IMR-90 (cell line): ENCODE measurements around the gene FOXK2.
"Not testable (repeated sequence)": the region's sequence is repeated elsewhere in the genome, so short reads cannot be mapped to it uniquely, and the experiment has no call there.

ENCODE experiments used
- BHLHE40 ChIP-seq: fragments of 150-350 bp; IDR thresholded peaks from 2 replicates; pipeline ENCODE4 v1.6.1; 2016; ENCODE audit warnings: mild to moderate bottlenecking, low read depth, low read length
- CEBPB ChIP-seq: IDR thresholded peaks from 2 replicates; pipeline ENCODE4 v1.6.1; 2012; ENCODE audit warnings: low read depth, low read length, improper control_type of control experiment
- ELK1 ChIP-seq: fragments of 150-350 bp; IDR thresholded peaks from 2 replicates; pipeline ENCODE4 v1.6.1; 2016; ENCODE audit warnings: low read depth, mild to moderate bottlenecking, low read length, moderate library complexity, borderline replicate concordance
- FOS ChIP-seq: fragments of 150-350 bp; IDR thresholded peaks from 2 replicates; pipeline ENCODE4 v1.6.1; 2016; ENCODE audit warnings: low read depth, low read length
- MAFK ChIP-seq: IDR thresholded peaks from 2 replicates; pipeline ENCODE4 v1.6.1; 2012; ENCODE audit warnings: low read depth, low read length, improper control_type of control experiment
- MAZ ChIP-seq: IDR thresholded peaks from 2 replicates; pipeline ENCODE4 v1.6.1; 2012; ENCODE audit warnings: low read depth, mild to moderate bottlenecking, low read length, improper control_type of control experiment, moderate library complexity, borderline replicate concordance
- MXI1 ChIP-seq: IDR thresholded peaks from 2 replicates; pipeline ENCODE4 v1.6.1; 2012; ENCODE audit warnings: low read depth, mild to moderate bottlenecking, low read length, moderate library complexity, borderline replicate concordance
- POLR2A ChIP-seq: IDR thresholded peaks from 2 replicates; pipeline ENCODE4 v1.6.1; 2012; ENCODE audit warnings: mild to moderate bottlenecking, low read depth, low read length
- RAD21 ChIP-seq: IDR thresholded peaks from 2 replicates; pipeline ENCODE4 v1.6.1; 2012; ENCODE audit warnings: low read length, improper control_type of control experiment
- RCOR1 ChIP-seq: IDR thresholded peaks from 2 replicates; pipeline ENCODE4 v1.6.1; 2012; ENCODE audit warnings: mild to moderate bottlenecking, low read length, improper control_type of control experiment; ENCODE audit not compliant: insufficient replicate concordance
- RFX5 ChIP-seq: IDR thresholded peaks from 2 replicates; pipeline ENCODE4 v1.8.0; 2012; ENCODE audit warnings: low read depth, mild to moderate bottlenecking, low read length, moderate library complexity
- SMC3 ChIP-seq: fragments of 150-350 bp; IDR thresholded peaks from 2 replicates; pipeline ENCODE4 v1.6.1; 2016; ENCODE audit warnings: low read depth, mild to moderate bottlenecking, antibody characterized with exemption, low read length, moderate library complexity
- TF ChIP-seq, protein P1 (sequence below): conservative IDR thresholded peaks from 2 replicates; pipeline ENCODE4 v1.5.1; 2012; ENCODE audit warnings: mild to moderate bottlenecking, low read depth, low read length, improper control_type of control experiment
- TF ChIP-seq, protein P2 (sequence below): fragments of 150-350 bp; IDR thresholded peaks from 2 replicates; pipeline ENCODE4 v1.6.1; 2017; ENCODE audit warnings: mild to moderate bottlenecking, antibody characterized with exemption, low read length, low read depth

DNA sequence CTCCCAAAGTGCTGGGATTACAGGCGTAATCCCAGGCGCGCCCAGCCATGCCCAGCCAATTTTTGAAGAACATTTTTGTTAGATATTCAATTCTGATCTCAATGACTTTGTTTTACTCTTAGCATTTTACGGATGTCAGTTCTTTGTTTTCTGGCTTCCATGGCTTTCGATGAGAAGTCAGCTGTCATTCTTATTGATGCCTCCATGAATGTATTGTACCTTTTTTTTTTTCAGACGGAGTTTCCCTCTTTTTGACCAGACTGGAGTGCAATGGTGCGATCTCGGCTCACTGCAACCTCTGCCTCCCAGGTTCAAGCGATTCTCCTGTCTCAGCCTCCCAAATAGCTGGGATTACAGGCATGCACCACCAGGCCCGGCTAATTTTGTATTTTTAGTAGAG, 5.7 kb upstream of the FOXK2 start:
- TF ChIP-seq, protein P1, sequence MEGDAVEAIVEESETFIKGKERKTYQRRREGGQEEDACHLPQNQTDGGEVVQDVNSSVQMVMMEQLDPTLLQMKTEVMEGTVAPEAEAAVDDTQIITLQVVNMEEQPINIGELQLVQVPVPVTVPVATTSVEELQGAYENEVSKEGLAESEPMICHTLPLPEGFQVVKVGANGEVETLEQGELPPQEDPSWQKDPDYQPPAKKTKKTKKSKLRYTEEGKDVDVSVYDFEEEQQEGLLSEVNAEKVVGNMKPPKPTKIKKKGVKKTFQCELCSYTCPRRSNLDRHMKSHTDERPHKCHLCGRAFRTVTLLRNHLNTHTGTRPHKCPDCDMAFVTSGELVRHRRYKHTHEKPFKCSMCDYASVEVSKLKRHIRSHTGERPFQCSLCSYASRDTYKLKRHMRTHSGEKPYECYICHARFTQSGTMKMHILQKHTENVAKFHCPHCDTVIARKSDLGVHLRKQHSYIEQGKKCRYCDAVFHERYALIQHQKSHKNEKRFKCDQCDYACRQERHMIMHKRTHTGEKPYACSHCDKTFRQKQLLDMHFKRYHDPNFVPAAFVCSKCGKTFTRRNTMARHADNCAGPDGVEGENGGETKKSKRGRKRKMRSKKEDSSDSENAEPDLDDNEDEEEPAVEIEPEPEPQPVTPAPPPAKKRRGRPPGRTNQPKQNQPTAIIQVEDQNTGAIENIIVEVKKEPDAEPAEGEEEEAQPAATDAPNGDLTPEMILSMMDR: not testable (repeated sequence)
- not testable (repeated sequence) for TF ChIP-seq FOS, POLR2A, MAFK, MXI1, RCOR1, CEBPB, MAZ, RFX5, RAD21, BHLHE40, ELK1, SMC3
- TF ChIP-seq, protein P2, sequence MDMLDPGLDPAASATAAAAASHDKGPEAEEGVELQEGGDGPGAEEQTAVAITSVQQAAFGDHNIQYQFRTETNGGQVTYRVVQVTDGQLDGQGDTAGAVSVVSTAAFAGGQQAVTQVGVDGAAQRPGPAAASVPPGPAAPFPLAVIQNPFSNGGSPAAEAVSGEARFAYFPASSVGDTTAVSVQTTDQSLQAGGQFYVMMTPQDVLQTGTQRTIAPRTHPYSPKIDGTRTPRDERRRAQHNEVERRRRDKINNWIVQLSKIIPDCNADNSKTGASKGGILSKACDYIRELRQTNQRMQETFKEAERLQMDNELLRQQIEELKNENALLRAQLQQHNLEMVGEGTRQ: not testable (repeated sequence)
